Measurements from ENCODE around the gene MASP1.

Gene MASP1

DNA sequence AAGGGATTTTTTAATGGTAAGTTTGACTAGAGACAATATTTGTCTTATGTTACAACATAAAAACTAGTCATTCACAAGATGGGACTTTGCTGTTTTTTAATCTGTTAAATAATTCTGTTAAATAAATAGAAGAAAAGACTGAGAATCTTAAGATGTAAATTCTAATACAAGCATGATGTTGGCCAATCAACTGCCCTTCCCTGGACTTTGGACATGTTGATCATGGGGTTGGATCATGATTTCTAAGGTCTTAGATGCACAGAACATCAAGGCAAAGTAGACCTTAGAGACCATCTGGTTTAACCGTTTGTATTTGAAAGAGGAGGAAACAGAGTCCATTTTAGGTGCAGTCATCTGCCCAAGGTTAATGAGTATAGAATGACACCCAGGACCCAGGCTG is 10.9 kb downstream of the MASP1 start:
- no peak for DNase-seq (ENCODE audit: low spot score)
- TF ChIP-seq, protein P1, sequence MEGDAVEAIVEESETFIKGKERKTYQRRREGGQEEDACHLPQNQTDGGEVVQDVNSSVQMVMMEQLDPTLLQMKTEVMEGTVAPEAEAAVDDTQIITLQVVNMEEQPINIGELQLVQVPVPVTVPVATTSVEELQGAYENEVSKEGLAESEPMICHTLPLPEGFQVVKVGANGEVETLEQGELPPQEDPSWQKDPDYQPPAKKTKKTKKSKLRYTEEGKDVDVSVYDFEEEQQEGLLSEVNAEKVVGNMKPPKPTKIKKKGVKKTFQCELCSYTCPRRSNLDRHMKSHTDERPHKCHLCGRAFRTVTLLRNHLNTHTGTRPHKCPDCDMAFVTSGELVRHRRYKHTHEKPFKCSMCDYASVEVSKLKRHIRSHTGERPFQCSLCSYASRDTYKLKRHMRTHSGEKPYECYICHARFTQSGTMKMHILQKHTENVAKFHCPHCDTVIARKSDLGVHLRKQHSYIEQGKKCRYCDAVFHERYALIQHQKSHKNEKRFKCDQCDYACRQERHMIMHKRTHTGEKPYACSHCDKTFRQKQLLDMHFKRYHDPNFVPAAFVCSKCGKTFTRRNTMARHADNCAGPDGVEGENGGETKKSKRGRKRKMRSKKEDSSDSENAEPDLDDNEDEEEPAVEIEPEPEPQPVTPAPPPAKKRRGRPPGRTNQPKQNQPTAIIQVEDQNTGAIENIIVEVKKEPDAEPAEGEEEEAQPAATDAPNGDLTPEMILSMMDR (IDR thresholded peaks at IDR 0.05; ENCODE audit: borderline replicate concordance, control extremely low read depth, extremely low read depth, insufficient read depth, missing control alignments) = no peak
- in situ Hi-C loops (cut with MboI; ENCODE audit: low sequenced_read_pairs, unreplicated experiment) = no loop called here

DNA sequence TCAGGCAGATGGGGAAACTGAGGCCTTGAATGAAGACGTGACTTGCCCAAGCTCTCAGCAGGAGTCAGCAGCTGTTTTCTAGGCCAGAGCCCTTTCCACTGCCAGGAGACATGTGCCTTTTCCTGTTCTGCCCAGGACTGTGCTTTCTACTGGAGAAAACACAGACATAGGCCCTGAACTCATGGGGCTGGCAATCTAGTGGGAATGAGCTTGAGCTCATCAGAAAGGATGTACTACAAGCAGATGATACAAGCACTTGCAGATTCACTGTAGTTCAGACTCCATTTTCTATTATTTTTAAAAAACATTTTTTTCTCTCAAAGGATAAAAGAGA is 14.4 kb downstream of the MASP1 start:
- TF ChIP-seq, protein P1 (IDR thresholded peaks at IDR 0.05; ENCODE audit: borderline replicate concordance, control extremely low read depth, extremely low read depth, insufficient read depth, missing control alignments) = no peak
- DNase-seq (ENCODE audit: low spot score) = no peak
- in situ Hi-C loops (cut with MboI; ENCODE audit: low sequenced_read_pairs, unreplicated experiment) = no loop called here

DNA sequence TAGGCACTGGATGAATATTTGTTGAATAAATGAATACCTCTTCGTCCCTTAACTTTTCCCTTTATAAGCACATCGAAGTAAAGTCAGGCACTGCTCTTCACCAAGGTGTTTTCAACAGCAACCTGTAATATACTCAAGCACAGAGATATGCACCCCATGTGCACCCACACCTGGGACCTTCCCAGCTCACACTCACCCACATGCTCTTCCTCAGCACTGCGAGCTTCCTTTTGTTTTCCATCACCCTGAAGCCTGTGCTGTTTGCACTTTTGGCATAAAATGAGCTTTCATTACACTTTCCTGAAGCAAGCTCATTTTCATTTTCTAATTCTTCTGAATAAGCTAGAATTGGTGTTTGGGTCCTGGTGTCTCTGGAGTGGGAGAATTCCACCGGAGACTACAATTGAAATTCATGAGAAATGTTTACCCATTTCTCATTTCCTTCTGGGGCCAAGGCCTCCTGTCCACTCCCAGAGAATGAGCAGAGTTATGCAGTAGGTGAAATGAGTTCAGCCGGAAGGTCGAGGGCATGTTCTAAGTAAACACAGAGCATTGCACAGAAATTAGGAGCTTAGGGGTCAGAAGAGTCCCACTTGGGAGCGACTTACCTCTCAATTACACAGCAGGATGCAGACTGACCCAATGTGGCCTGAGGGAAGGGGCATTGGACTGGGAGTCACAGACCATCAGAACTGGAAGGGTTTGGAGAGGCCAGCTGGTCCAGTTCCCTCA is 15.0 kb downstream of the MASP1 start:
- no peak for DNase-seq (ENCODE audit: low spot score)
- TF ChIP-seq, protein P1 (IDR thresholded peaks at IDR 0.05; ENCODE audit: borderline replicate concordance, control extremely low read depth, extremely low read depth, insufficient read depth, missing control alignments) = no peak
- in situ Hi-C loops (cut with MboI; ENCODE audit: low sequenced_read_pairs, unreplicated experiment) = no loop called here

DNA sequence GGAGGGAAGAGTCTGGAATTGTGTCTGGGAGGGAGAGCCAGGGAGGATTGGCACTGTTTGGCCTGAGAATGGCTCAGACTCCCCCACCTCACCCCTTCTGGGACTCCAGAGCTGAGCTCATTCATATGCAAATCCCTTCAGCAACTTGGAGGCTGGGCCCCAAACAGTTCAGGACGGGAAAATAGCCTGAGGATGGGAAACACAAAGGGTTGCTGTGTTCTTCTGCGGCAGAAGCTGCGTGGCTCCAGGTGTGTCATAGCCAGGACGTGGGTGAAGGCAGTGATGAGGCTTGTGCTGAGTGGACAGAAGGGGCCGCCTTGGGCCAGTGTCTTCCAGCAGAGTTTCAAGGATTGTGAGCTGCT is 16.6 kb downstream of the MASP1 start:
- TF ChIP-seq, protein P1 (IDR thresholded peaks at IDR 0.05; ENCODE audit: borderline replicate concordance, control extremely low read depth, extremely low read depth, insufficient read depth, missing control alignments) = no peak
- in situ Hi-C loops (cut with MboI; ENCODE audit: low sequenced_read_pairs, unreplicated experiment) = no loop called here
- no peak for DNase-seq (ENCODE audit: low spot score)

DNA sequence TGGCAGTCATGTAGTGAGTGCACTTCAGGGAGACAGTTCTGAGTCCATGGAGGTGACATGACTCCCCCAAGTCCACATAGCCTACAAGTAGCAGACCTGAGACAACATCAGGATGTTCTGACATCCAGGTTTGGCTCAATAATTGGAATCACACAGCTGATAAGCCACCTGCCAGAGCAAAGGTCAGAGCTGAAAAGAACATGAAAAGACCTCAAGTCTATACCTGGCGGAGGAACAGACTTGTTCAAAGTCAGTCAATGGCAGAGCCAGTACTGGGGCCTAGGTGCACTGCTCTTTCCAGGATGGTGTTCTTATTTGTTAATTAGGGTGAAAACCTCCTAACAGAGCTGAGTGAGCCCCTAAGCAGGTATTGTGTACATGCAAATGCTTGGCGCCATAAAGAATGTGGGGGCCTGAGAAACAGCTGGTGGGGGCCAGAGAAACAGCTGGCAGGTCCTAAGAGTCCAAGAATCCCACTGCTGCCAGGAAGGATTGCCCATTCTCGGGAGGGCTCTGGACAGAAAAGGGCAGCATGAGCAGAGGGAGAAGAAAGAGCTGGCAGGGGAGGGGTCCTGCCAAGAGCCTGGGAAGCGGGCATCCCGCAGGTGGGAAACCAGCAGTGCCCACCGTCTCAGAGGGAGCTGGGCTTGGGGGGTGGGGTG is 17.1 kb downstream of the MASP1 start:
- TF ChIP-seq, protein P1 (IDR thresholded peaks at IDR 0.05; ENCODE audit: borderline replicate concordance, control extremely low read depth, extremely low read depth, insufficient read depth, missing control alignments) = no peak
- no peak for DNase-seq (ENCODE audit: low spot score)
- in situ Hi-C loops (cut with MboI; ENCODE audit: low sequenced_read_pairs, unreplicated experiment) = no loop called here

DNA sequence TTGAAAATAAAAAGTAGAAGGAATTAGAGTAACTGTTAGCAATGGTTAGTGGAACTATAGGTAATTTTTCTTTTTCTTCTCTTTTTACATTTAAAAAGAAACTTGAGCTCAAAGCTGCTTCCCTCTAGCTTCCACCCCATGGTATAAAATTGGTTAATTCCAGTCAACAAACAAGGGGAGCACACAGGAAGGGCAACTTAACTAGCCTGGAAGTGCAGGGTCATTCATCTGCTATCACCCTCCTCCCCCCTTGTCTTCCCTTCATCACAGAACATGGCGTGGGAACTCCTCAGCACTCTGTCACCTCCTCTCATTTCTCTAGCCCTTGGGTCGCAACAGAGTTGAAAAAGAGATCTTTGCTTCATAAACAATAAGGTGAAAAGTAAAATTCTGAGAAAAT is 20.0 kb downstream of the MASP1 start:
- in situ Hi-C loops (cut with MboI; ENCODE audit: low sequenced_read_pairs, unreplicated experiment) = no loop called here
- DNase-seq (ENCODE audit: low spot score) = no peak
- TF ChIP-seq, protein P1 (IDR thresholded peaks at IDR 0.05; ENCODE audit: borderline replicate concordance, control extremely low read depth, extremely low read depth, insufficient read depth, missing control alignments) = no peak

All from GM13976 (cell line).